HL-60 (cell line): ENCODE measurements around the gene DIP2C.

Source experiments
- CTCF ChIP-seq: IDR thresholded peaks from one replicate; pipeline ENCODE4 v1.5.1; 2011; ENCODE audit warnings: low read length, control low read depth, inconsistent platforms; ENCODE audit not compliant: insufficient read depth
- GABPA ChIP-seq: IDR thresholded peaks from 2 replicates; pipeline ENCODE4 v1.6.1; 2012; ENCODE audit warnings: low read depth
- POLR2AphosphoS5 ChIP-seq: IDR thresholded peaks from 2 replicates; pipeline ENCODE4 v1.6.1; 2012; ENCODE audit warnings: low read depth

- TF ChIP-seq POLR2AphosphoS5 (no peak), GABPA (no peak), CTCF (no peak)
These were observed 361.3 kb downstream of the DIP2C start for GRCh38 chr10:327889-328852.
